Gastrocnemius medialis (tissue), 4 donors: ENCODE results near the gene RAD51B. TPM values are rescaled to one million over a fixed set of nuclear protein-coding genes. Genes with fewer than 3 reads are reported as not detected.

ENCODE experiments used
- ATAC-seq, 2 donors: fragments of 150-250 bp; one replicate each; pipeline ENCODE4 v1.9.1; 2016
- DNase-seq, 2 donors: peaks; one replicate each; pipeline ENCODE4 v3.0.0-alpha.2; 2019
- H3K27ac ChIP-seq, 4 donors: fragments of 200-600 bp; sonication (generic); 1 replicate in 1 of 4; 2 replicates in 3 of 4; pipeline ENCODE4 v1.5.1; 2016 to 2018; ENCODE audit warnings: mild to moderate bottlenecking in 2 of 4, moderate library complexity in 1 of 4
- H3K27me3 ChIP-seq, 3 donors: fragments of 200-600 bp; sonication (generic) in 2 of 3; 1 replicate in 1 of 3; 2 replicates in 2 of 3; pipeline versions ENCODE4 v1.5.1 to v1.6.0; 2016 to 2019; ENCODE audit warnings: mild to moderate bottlenecking in 1 of 3, moderate library complexity in 1 of 3
- H3K36me3 ChIP-seq, 2 donors: fragments of 200-600 bp; sonication (generic) in 1 of 2; one replicate each; pipeline ENCODE4 v1.5.1; 2017 to 2018
- H3K4me1 ChIP-seq, 2 donors: fragments of 200-600 bp; sonication (generic) in 1 of 2; one replicate each; pipeline ENCODE4 v1.5.1; 2016 to 2017; ENCODE audit warnings: mild to moderate bottlenecking in 2 of 2
- H3K4me3 ChIP-seq, 4 donors: fragments of 200-600 bp; sonication (generic) in 3 of 4; 1 replicate in 1 of 4; 2 replicates in 3 of 4; pipeline ENCODE4 v1.5.1; 2016 to 2019; ENCODE audit warnings: mild to moderate bottlenecking in 2 of 4
- H3K9me3 ChIP-seq, 3 donors: fragments of 200-600 bp; sonication (generic) in 2 of 3; 1 replicate in 1 of 3; 2 replicates in 2 of 3; pipeline ENCODE4 v1.5.1; 2016 to 2019
- POLR2A ChIP-seq, 2 donors: fragments of 450-650 bp; IDR thresholded peaks; one replicate each; pipeline ENCODE4 v1.6.1; 2017; ENCODE audit warnings: antibody characterized with exemption in 2 of 2, mild to moderate bottlenecking in 2 of 2, moderate library complexity in 2 of 2
- in situ Hi-C, 4 donors: fragments of 200-750 bp; cut with MboI; loops; one replicate each; pipeline versions ENCODE4 v1.15.0 to v1.8.0; 2017; ENCODE audit warnings: low sequenced_read_pairs in 4 of 4
- intact Hi-C: fragments of 100-400 bp; cut with DNase I; formaldehyde crosslinking; loops from one replicate; pipeline ENCODE4 v1.15.1; 2023; ENCODE audit warnings: low total_unique reads
- total RNA-seq, 4 donors: library from RNA; depleted of rRNA; stranded (reverse); fragments of >200 nt; gene quantifications; one replicate each; pipeline versions ENCODE4 v1.1.0 to v1.2.3, GENCODE V29; 2016
- TF ChIP-seq, protein P1 (sequence below), 5 experiments: fragments of 450-650 bp in 3 of 5; fragments of 200-600 bp in 2 of 5; sonication (generic) in 2 of 5; IDR thresholded peaks in 4 of 5; conservative IDR thresholded peaks in 1 of 5; 1 replicate in 4 of 5; 2 replicates in 1 of 5; pipeline ENCODE4 v1.5.1; 2016 to 2019; ENCODE audit warnings: antibody characterized with exemption in 5 of 5, mild to moderate bottlenecking in 3 of 5, moderate library complexity in 3 of 5

The RAD51B gene
- total RNA-seq, 4 donors from 2014 or later, result 1.6 to 3.3 (median 2.4) TPM

DNA sequence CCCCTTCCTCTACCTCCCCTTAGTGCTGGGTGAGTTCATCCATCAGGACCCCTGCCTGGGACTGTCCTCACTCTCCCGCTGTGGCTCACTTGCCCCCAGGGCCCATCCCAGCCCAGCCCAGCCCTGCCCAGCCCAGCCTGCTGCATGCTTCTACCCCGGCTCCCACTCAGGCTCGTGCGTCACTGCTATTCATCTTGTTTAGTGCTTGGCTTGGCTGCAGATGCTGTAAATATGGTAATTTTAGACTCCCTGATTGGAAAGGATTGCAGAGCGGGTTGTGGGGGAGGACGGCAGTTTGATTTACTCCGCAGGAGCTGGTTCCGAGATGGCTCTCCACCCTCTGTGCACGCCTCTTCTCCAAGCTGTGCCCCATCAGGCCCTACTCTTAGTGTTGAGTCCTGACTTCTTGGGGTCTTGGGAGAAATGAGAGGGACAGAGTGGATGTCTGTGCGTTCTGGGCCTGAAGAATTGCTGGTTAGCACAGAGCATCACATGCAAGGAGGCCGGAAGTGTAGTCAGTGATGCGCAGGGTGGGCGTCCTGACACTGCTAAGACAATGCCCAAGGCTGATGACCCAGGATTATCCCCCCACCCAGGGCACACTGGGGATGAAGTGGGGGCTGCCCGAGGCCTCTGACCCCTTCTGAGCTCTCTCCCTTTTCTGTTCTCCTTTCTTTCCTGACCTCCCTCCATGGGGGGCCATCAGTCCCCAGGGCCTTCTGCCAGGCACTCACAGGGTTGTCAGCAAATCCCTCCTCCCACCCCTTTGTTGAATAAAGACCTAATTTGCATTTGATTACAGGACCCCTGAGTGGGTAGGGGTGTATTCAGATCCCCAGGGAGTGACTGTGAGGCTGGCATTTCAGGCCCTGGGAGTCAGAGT is 728.9 kb downstream of the RAD51B start:
- peak overlapping the region in 2 of 4 donors; percentile 8 to 18 for H3K4me3 ChIP-seq

DNA sequence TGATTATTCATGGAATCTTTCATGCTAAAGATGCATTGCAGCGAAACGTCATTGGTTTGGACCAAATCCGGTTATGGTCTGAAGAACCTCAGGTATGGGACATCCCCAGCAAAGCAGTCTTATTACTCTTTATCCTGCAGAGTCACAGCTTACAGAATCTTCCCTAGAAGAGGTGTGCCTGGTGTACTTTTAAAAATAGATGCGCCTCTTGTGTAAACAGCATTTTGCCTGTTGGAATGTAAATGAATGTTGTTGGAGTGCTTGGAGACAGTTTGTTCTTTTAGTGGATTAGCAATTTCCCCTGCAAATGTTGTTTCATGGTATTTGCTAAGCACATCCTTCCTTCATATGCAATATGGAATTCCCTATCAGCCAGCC is 730.7 kb downstream of the RAD51B start:
- no peak for DNase-seq
- TF ChIP-seq, protein P1, sequence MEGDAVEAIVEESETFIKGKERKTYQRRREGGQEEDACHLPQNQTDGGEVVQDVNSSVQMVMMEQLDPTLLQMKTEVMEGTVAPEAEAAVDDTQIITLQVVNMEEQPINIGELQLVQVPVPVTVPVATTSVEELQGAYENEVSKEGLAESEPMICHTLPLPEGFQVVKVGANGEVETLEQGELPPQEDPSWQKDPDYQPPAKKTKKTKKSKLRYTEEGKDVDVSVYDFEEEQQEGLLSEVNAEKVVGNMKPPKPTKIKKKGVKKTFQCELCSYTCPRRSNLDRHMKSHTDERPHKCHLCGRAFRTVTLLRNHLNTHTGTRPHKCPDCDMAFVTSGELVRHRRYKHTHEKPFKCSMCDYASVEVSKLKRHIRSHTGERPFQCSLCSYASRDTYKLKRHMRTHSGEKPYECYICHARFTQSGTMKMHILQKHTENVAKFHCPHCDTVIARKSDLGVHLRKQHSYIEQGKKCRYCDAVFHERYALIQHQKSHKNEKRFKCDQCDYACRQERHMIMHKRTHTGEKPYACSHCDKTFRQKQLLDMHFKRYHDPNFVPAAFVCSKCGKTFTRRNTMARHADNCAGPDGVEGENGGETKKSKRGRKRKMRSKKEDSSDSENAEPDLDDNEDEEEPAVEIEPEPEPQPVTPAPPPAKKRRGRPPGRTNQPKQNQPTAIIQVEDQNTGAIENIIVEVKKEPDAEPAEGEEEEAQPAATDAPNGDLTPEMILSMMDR (IDR thresholded peaks at IDR 0.05 in 4 of 5, conservative IDR thresholded peaks at IDR 0.05 in 1 of 5), result no peak
- TF ChIP-seq POLR2A (IDR thresholded peaks at IDR 0.05), result peak in 1 of 2 donors; percentile 44
- ATAC-seq, result peak; percentile 28 to 43
- Histone ChIP-seq H3K27ac (peak overlapping the region; percentile 93 to 99 (median 97)), H3K4me1 (peaks cover 78 to 95% of the 10 kb centered on the region in 2 donors), H3K36me3 (no peaks in the 10 kb centered on the region), H3K27me3 (no peaks in the 10 kb centered on the region), H3K9me3 (no peaks in the 10 kb centered on the region), H3K4me3 (peak overlapping the region in 2 of 4 donors; percentile 16)
- in situ Hi-C loops (no loop called here), intact Hi-C loops (no loop called here)

More for the DNA sequence above, 728.9 kb downstream of the RAD51B start:
- DNase-seq (peak; percentile 87 to 93), ATAC-seq (peak; percentile 36 to 52)
- Histone ChIP-seq H3K9me3 (no peaks in the 10 kb centered on the region), H3K27ac (peak overlapping the region; percentile 93 to 99 (median 97)), H3K27me3 (no peaks in the 10 kb centered on the region), H3K4me1 (peaks cover 69 to 97% of the 10 kb centered on the region in 2 donors), H3K36me3 (no peaks in the 10 kb centered on the region)
- in situ Hi-C loops (loop anchor here in 3 of 4 donors (5.0 to 25.0 kb wide), 3 partner anchors 94 to 244 kb away; partner anchors contain the start of gene ZFP36L1 (in 3 of the 3)), intact Hi-C loops (loop anchor here (1.0 to 5.0 kb wide), 3 partner anchors 171 to 301 kb away; no protein-coding TSS in a partner anchor)
- peak; percentile 67 to 76 for TF ChIP-seq POLR2A (IDR thresholded peaks at IDR 0.05)
- TF ChIP-seq, protein P1 (IDR thresholded peaks at IDR 0.05 in 4 of 5, conservative IDR thresholded peaks at IDR 0.05 in 1 of 5), result no peak

DNA sequence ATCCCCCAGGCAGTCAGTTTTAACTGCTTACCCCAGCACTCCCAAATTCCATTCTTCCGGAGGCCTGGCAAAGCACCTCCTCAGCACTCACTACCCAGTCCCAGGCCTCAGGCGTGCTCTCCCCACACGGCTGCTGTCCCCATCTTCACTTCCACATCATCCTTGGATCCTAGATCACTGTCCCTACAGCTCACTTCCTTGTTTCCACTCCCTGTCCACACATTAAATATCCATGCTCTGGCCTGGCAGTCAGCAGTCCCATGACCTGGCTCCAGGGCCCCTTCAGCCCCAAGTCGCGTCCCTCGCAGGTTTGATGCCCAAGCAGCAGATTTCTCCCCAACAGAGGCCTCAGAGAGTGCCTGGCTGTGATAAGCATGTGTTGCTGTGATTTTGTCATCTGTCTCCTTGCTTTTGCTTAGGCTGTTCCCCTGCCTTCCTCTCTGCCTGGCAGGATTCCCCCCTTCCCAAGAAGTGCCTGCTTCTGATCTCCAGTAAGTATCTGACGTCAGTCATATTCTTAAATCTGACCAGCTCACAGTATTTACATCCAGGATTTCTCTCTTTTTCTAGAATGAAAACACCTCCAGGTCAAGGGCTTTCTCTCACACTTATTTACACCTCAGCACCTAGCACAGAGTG is 731.6 kb downstream of the RAD51B start:
- TF ChIP-seq, protein P1 (IDR thresholded peaks at IDR 0.05 in 4 of 5, conservative IDR thresholded peaks at IDR 0.05 in 1 of 5), result no peak
- TF ChIP-seq POLR2A (IDR thresholded peaks at IDR 0.05), result no peak
- intact Hi-C loops, result no loop called here
- peak overlapping the region in 2 of 4 donors; percentile 16 for H3K4me3 ChIP-seq
- peak overlapping the region; percentile 93 to 99 (median 97) for H3K27ac ChIP-seq
- in situ Hi-C loops, result no loop called here
- no peaks in the 10 kb centered on the region for H3K9me3 ChIP-seq
- H3K4me1 ChIP-seq, result peaks cover 86 to 95% of the 10 kb centered on the region in 2 donors
- DNase-seq, result peak in 1 of 2 donors; percentile 59
- no peaks in the 10 kb centered on the region for H3K27me3 ChIP-seq
- ATAC-seq, result no peak
- no peaks in the 10 kb centered on the region for H3K36me3 ChIP-seq

DNA sequence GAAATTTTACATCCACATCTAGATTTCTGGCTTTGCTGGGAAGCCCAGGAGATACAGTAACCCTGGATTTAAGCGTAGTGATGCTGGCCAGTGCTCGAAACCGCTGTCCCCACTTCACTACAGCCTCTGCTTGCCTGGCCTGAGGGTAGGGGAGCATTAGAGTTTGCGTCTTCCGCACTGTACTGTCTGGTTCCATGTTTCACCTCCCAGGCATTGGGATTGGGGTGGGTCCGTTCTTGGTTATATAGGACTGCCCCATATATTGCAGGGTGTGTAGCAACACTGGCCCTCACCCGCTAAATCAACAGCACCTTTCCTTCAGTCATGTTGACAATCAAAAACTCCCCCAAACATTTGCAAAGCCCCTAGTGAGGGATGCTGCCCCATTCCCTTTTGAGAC is 732.5 kb downstream of the RAD51B start:
- no peaks in the 10 kb centered on the region for H3K27me3 ChIP-seq
- in situ Hi-C loops (no loop called here), intact Hi-C loops (no loop called here)
- no peak for ATAC-seq
- peak overlapping the region; percentile 93 to 99 (median 97) for H3K27ac ChIP-seq
- no peak for DNase-seq
- H3K36me3 ChIP-seq, result no peaks in the 10 kb centered on the region
- H3K9me3 ChIP-seq, result no peaks in the 10 kb centered on the region
- TF ChIP-seq, protein P1 (IDR thresholded peaks at IDR 0.05 in 4 of 5, conservative IDR thresholded peaks at IDR 0.05 in 1 of 5), result no peak
- no peak overlapping the region for H3K4me3 ChIP-seq
- H3K4me1 ChIP-seq, result peaks cover 78 to 88% of the 10 kb centered on the region in 2 donors
